H9 (cell line): Measurements from ENCODE around the gene SSTR5. TPM values are rescaled to one million over a fixed set of nuclear protein-coding genes. Genes with fewer than 3 reads are reported as not detected.

Experiments
- DNase-seq: peaks from one replicate; pipeline ENCODE4 v3.0.0-alpha.2; 2017
- H2AFZ ChIP-seq: one replicate; pipeline ENCODE4 v1.6.1; 2013; ENCODE audit warnings: mild to moderate bottlenecking, low read length, control low read depth, moderate library complexity
- H2AK5ac ChIP-seq: 2 replicates; pipeline ENCODE4 v1.6.1; 2013; ENCODE audit warnings: low read length, control low read depth, mixed read lengths; ENCODE audit not compliant: insufficient read length
- H2BK120ac ChIP-seq: one replicate; pipeline ENCODE4 v1.6.1; 2013; ENCODE audit warnings: low read depth, mild to moderate bottlenecking, low read length, control low read depth, inconsistent platforms; ENCODE audit not compliant: poor library complexity, severe bottlenecking
- H2BK12ac ChIP-seq: 2 replicates; pipeline ENCODE4 v1.6.1; 2013; ENCODE audit warnings: low read length, control low read depth, mixed read lengths, low read depth; ENCODE audit not compliant: insufficient read length
- H2BK15ac ChIP-seq: 2 replicates; pipeline ENCODE4 v1.6.1; 2013; ENCODE audit warnings: low read depth, low read length, control low read depth
- H2BK20ac ChIP-seq: one replicate; pipeline ENCODE4 v1.6.1; 2013; ENCODE audit warnings: low read depth, mild to moderate bottlenecking, low read length, control low read depth, inconsistent platforms; ENCODE audit not compliant: poor library complexity, severe bottlenecking
- H2BK5ac ChIP-seq: 2 replicates; pipeline ENCODE4 v1.6.1; 2013; ENCODE audit warnings: low read length, control low read depth, mixed read lengths; ENCODE audit not compliant: insufficient read length
- H3K14ac ChIP-seq: 2 replicates; pipeline ENCODE4 v1.6.1; 2013; ENCODE audit warnings: low read length, control low read depth; ENCODE audit not compliant: insufficient read depth
- H3K18ac ChIP-seq: 2 replicates; pipeline ENCODE4 v1.6.1; 2013; ENCODE audit warnings: low read depth, mild to moderate bottlenecking, mixed read lengths, low read length, control low read depth; ENCODE audit not compliant: insufficient read length
- H3K23ac ChIP-seq: 2 replicates; pipeline ENCODE4 v1.6.1; 2013; ENCODE audit warnings: low read length, control low read depth, mixed read lengths, low read depth; ENCODE audit not compliant: insufficient read length
- H3K23me2 ChIP-seq: 2 replicates; pipeline ENCODE4 v1.6.1; 2013; ENCODE audit warnings: low read depth, mild to moderate bottlenecking, mixed read lengths, low read length, control low read depth; ENCODE audit not compliant: insufficient read length, poor library complexity, severe bottlenecking
- H3K27ac ChIP-seq: 2 replicates; pipeline ENCODE4 v1.5.1; 2013; ENCODE audit warnings: low read length, control low read depth, mixed read lengths, low read depth; ENCODE audit not compliant: insufficient read length
- H3K27me3 ChIP-seq: 2 replicates; pipeline ENCODE4 v1.6.1; 2013; ENCODE audit warnings: low read length, control low read depth, inconsistent platforms; ENCODE audit not compliant: insufficient read depth
- H3K4ac ChIP-seq: 2 replicates; pipeline ENCODE4 v1.6.1; 2013; ENCODE audit warnings: low read depth, mild to moderate bottlenecking, control low read depth, inconsistent platforms, low read length, moderate library complexity
- H3K4me1 ChIP-seq: 2 replicates; pipeline ENCODE4 v1.6.1; 2013; ENCODE audit warnings: low read length, control low read depth, inconsistent platforms; ENCODE audit not compliant: insufficient read depth
- H3K4me2 ChIP-seq: 2 replicates; pipeline ENCODE4 v1.6.1; 2013; ENCODE audit warnings: low read length, control low read depth, mixed read lengths; ENCODE audit not compliant: insufficient read length, insufficient read depth
- H3K56ac ChIP-seq: 2 replicates; pipeline ENCODE4 v1.6.1; 2013; ENCODE audit warnings: low read depth, mild to moderate bottlenecking, mixed read lengths, low read length, control low read depth; ENCODE audit not compliant: insufficient read length
- H3K79me1 ChIP-seq: 2 replicates; pipeline ENCODE4 v1.6.1; 2013; ENCODE audit warnings: low read depth, mild to moderate bottlenecking, moderate library complexity, low read length, control low read depth, inconsistent platforms; ENCODE audit not compliant: insufficient read depth, poor library complexity, severe bottlenecking
- H3K79me2 ChIP-seq: 2 replicates; pipeline ENCODE4 v1.6.1; 2013; ENCODE audit warnings: low read length, control low read depth, inconsistent platforms; ENCODE audit not compliant: insufficient read depth
- H3K9ac ChIP-seq: 2 replicates; pipeline ENCODE4 v1.6.1; 2013; ENCODE audit warnings: low read length, control low read depth, mixed read lengths; ENCODE audit not compliant: insufficient read length; ENCODE audit errors: extremely low read depth
- H3K9me3 ChIP-seq: one replicate; pipeline ENCODE4 v1.6.1; 2013; ENCODE audit warnings: low read depth, low read length, inconsistent platforms; ENCODE audit not compliant: control insufficient read depth
- H3T11ph ChIP-seq: one replicate; pipeline ENCODE4 v1.6.1; 2013; ENCODE audit warnings: mild to moderate bottlenecking, low read length, control low read depth, inconsistent platforms
- H4K20me1 ChIP-seq: one replicate; pipeline ENCODE4 v1.6.1; 2013; ENCODE audit not compliant: control insufficient read depth, insufficient read length, insufficient read depth
- H4K5ac ChIP-seq: 2 replicates; pipeline ENCODE4 v1.6.1; 2013; ENCODE audit warnings: low read depth, mild to moderate bottlenecking, mixed read lengths, low read length, control low read depth; ENCODE audit not compliant: insufficient read length
- H4K8ac ChIP-seq: replicated peaks from 2 replicates; pipeline ENCODE4 v1.6.1; 2013; ENCODE audit warnings: low read length, control low read depth, mixed read lengths, low read depth; ENCODE audit not compliant: insufficient read length
- H4K91ac ChIP-seq: 2 replicates; pipeline ENCODE4 v1.6.1; 2013; ENCODE audit warnings: low read depth, mild to moderate bottlenecking, moderate library complexity, mixed read lengths, low read length, control low read depth; ENCODE audit not compliant: insufficient read length
- H3K27ac Mint-ChIP-seq, 3 experiments: 2 replicates in 2 of 3; 3 replicates in 1 of 3; pipeline ENCODE4 v1.8.0; 2020 to 2021; ENCODE audit warnings: mixed read lengths in 3 of 3, mild to moderate bottlenecking in 1 of 3, moderate library complexity in 1 of 3
- H3K27me3 Mint-ChIP-seq: 2 replicates; pipeline ENCODE4 v1.8.0; 2021; ENCODE audit warnings: low read depth, mild to moderate bottlenecking, moderate library complexity, mixed read lengths
- H3K36me3 Mint-ChIP-seq, 3 experiments: 2 replicates in 2 of 3; 3 replicates in 1 of 3; pipeline ENCODE4 v1.8.0; 2020 to 2021; ENCODE audit warnings: low read depth in 3 of 3, mixed read lengths in 3 of 3; ENCODE audit not compliant: insufficient read depth in 1 of 3
- H3K4me1 Mint-ChIP-seq, 2 experiments: 2 replicates each; pipeline ENCODE4 v1.8.0; 2020; ENCODE audit warnings: mixed read lengths in 2 of 2
- H3K4me3 Mint-ChIP-seq, 2 experiments: 2 replicates in 1 of 2; 3 replicates in 1 of 2; pipeline ENCODE4 v1.8.0; 2020 to 2021; ENCODE audit warnings: mild to moderate bottlenecking in 2 of 2, mixed read lengths in 2 of 2, moderate library complexity in 1 of 2
- H3K9me3 Mint-ChIP-seq, 2 experiments: 2 replicates in 1 of 2; 3 replicates in 1 of 2; pipeline ENCODE4 v1.8.0; 2020; ENCODE audit warnings: mild to moderate bottlenecking in 2 of 2, mixed read lengths in 2 of 2, moderate library complexity in 1 of 2
- WGBS: extraction: QIAGEN DNeasy Blood & Tissue Kit; methylation state at CpG from one replicate; pipeline ENCODE4 v1.1.7; 2013; ENCODE audit warnings: missing lambda C conversion rate, low lambda C conversion rate, mixed read lengths; ENCODE audit not compliant: insufficient read length; ENCODE audit errors: extremely low coverage; 5-methylcytosine and 5-hydroxymethylcytosine counted together
- total RNA-seq: library from RNA; stranded (reverse); gene quantifications from 2 replicates; pipeline ENCODE4 v1.2.1, GENCODE V29; 2021
- TF ChIP-seq, protein P1 (sequence below): fragments of 200-600 bp; sonication (generic); conservative IDR thresholded peaks from 3 replicates; pipeline ENCODE4 v1.8.0; 2021; ENCODE audit warnings: antibody characterized with exemption, mild to moderate bottlenecking

SSTR5 gene
- total RNA-seq, 1 experiment from 2014 or later = 0.22 TPM

DNA sequence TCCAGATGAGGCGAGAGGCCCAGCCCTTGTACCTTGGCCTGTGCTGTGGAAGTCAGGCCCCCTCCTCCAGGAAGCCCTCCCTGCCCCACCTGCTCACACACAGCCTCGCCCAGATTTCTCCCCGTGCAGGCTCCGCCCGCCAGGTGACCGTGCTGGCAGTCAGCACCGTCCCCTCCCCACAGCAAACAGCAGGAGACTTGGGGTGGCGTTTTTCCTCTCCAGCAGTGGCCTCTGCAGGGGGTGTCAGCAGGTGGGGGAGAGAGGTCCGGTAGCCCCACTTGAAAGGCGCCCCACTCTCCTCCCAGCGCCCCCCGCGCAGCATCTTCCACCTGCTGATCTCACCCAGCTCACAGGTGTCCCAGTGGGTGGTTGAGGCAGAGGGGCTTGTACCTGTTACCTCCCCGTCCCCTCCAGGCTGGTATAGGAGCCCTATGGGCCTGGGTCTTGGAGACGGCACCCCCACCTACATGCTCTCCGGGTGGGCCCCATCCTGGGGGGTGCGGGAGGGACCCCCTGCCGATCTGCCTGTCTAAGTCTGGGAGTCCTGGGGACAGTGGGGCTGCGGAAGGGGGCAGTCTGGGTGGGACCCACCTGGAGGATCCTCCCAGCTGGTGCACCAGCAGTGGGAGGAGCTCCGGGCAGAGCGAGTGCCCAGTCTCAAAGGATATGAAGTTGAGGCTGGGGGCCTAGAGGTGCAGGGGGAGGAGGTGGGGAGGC, 27.7 kb downstream of the SSTR5 start:
- no peak overlapping the region for H2AFZ ChIP-seq
- no peak overlapping the region for H2BK5ac ChIP-seq
- no peaks in the 10 kb centered on the region for H3K4me1 ChIP-seq
- H3K9ac ChIP-seq = no peak overlapping the region
- H3K4ac ChIP-seq = no peak overlapping the region
- no peaks in the 10 kb centered on the region for H3K79me1 ChIP-seq
- peak overlapping the region; percentile 39; the same call in 1 of the 2 replicates for H3K14ac ChIP-seq
- H3K36me3 Mint-ChIP-seq = no peaks in the 10 kb centered on the region
- no peak overlapping the region for H3K4me2 ChIP-seq
- peaks cover 4% of the 10 kb centered on the region for H3K23me2 ChIP-seq
- TF ChIP-seq, protein P1, sequence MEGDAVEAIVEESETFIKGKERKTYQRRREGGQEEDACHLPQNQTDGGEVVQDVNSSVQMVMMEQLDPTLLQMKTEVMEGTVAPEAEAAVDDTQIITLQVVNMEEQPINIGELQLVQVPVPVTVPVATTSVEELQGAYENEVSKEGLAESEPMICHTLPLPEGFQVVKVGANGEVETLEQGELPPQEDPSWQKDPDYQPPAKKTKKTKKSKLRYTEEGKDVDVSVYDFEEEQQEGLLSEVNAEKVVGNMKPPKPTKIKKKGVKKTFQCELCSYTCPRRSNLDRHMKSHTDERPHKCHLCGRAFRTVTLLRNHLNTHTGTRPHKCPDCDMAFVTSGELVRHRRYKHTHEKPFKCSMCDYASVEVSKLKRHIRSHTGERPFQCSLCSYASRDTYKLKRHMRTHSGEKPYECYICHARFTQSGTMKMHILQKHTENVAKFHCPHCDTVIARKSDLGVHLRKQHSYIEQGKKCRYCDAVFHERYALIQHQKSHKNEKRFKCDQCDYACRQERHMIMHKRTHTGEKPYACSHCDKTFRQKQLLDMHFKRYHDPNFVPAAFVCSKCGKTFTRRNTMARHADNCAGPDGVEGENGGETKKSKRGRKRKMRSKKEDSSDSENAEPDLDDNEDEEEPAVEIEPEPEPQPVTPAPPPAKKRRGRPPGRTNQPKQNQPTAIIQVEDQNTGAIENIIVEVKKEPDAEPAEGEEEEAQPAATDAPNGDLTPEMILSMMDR = no peak
- no peak for DNase-seq
- H2BK20ac ChIP-seq = no peak overlapping the region
- no peak overlapping the region for H3K4me3 Mint-ChIP-seq
- peaks cover 0 to 7% of the 10 kb centered on the region in 2 experiments; a peak in 2 of 4 replicates for H3K4me1 Mint-ChIP-seq
- H2AK5ac ChIP-seq = no peak overlapping the region
- no peak overlapping the region for H4K5ac ChIP-seq
- H4K91ac ChIP-seq = no peak overlapping the region
- H3K79me2 ChIP-seq = no peaks in the 10 kb centered on the region
- no peaks in the 10 kb centered on the region for H4K20me1 ChIP-seq
- H3K27me3 Mint-ChIP-seq = peaks cover 10% of the 10 kb centered on the region
- no peak overlapping the region for H3K18ac ChIP-seq
- H3K9me3 Mint-ChIP-seq = no peaks in the 10 kb centered on the region
- no peaks in the 10 kb centered on the region for H3K9me3 ChIP-seq
- no peak overlapping the region for H3K27ac Mint-ChIP-seq
- no peak overlapping the region for H4K8ac ChIP-seq
- no peak overlapping the region for H3K23ac ChIP-seq
- no CpG with 5 or more reads among the region's 21 CpGs for WGBS
- no peaks in the 10 kb centered on the region for H3K27me3 ChIP-seq
- no peak overlapping the region for H3K56ac ChIP-seq
- no peak overlapping the region for H2BK12ac ChIP-seq
- H2BK15ac ChIP-seq = no peak overlapping the region
- H3T11ph ChIP-seq = no peak overlapping the region
- no peak overlapping the region for H2BK120ac ChIP-seq
- no peak overlapping the region for H3K27ac ChIP-seq
